G401 (cell line): ENCODE measurements around the gene TUBD1. TPM values are rescaled to one million over a fixed set of nuclear protein-coding genes. Genes with fewer than 3 reads are reported as not detected.
A peak's percentile ranks its signal among the peaks of the same experiment; 100 is the strongest.
"Not testable (repeated sequence)": the region's sequence is repeated elsewhere in the genome, so short reads cannot be mapped to it uniquely, and the experiment has no call there.

Experiments used
- DNase-seq: peaks from one replicate; pipeline ENCODE4 v3.0.0-alpha.2; 2015; ENCODE audit warnings: low spot score
- in situ Hi-C: cut with HindIII; loops from 2 replicates; pipeline ENCODE4 v1.10.0; 2016; ENCODE audit warnings: low sequenced_read_pairs, mixed read lengths
- total RNA-seq: library from RNA; depleted of rRNA; stranded (reverse); fragments of >200 nt; shearing (Covaris generic); gene quantifications from 2 replicates; pipeline ENCODE4 v1.2.3, GENCODE V29; 2014; rRNA removed

The TUBD1 gene
- total RNA-seq, 1 experiment from 2014 or later, result 16.7 TPM

GRCh38 chr17:59829217-59830006 is 63.3 kb downstream of the TUBD1 start:
- peak; percentile 74 for DNase-seq
- in situ Hi-C loops, result no loop called here

GRCh38 chr17:59828819-59829216 is 63.9 kb downstream of the TUBD1 start:
- in situ Hi-C loops, result not testable (repeated sequence)

GRCh38 chr17:59828478-59828760 is 64.3 kb downstream of the TUBD1 start:
- in situ Hi-C loops, result no loop called here
- DNase-seq, result no peak

More at GRCh38 chr17:59828819-59829216, 63.9 kb downstream of the TUBD1 start:
- DNase-seq, result not testable (repeated sequence)

GRCh38 chr17:59827721-59828477 is 64.8 kb downstream of the TUBD1 start:
- no peak for DNase-seq
- in situ Hi-C loops, result no loop called here

- DNase-seq, result no peak
- in situ Hi-C loops, result no loop called here
These were observed 65.9 kb downstream of the TUBD1 start for GRCh38 chr17:59826706-59827453.

- DNase-seq, result no peak
- in situ Hi-C loops, result no loop called here
These were observed 67.0 kb downstream of the TUBD1 start for GRCh38 chr17:59825533-59826322.

- in situ Hi-C loops, result no loop called here
- no peak for DNase-seq
These were observed 76.8 kb downstream of the TUBD1 start for GRCh38 chr17:59815965-59816364.

- in situ Hi-C loops, result no loop called here
- no peak for DNase-seq
These were observed 78.1 kb downstream of the TUBD1 start for GRCh38 chr17:59814685-59815084.

- DNase-seq, result no peak
- in situ Hi-C loops, result no loop called here
These were observed 78.5 kb downstream of the TUBD1 start for GRCh38 chr17:59814276-59814675.

GRCh38 chr17:59812139-59812538 is 80.6 kb downstream of the TUBD1 start:
- in situ Hi-C loops, result no loop called here
- DNase-seq, result no peak

- in situ Hi-C loops, result no loop called here
- no peak for DNase-seq
These were observed 81.5 kb downstream of the TUBD1 start for GRCh38 chr17:59811209-59811608.

- no peak for DNase-seq
- in situ Hi-C loops, result no loop called here
These were observed 81.9 kb downstream of the TUBD1 start for GRCh38 chr17:59810894-59811153.

Other genes with a start within 250 kb of the TUBD1 start
- gene PTRH2, start 185.5 kb downstream of the TUBD1 start, total RNA-seq, result 34.9 and 46.3 TPM in 2 replicates
- gene VMP1, start 185.3 kb downstream of the TUBD1 start, total RNA-seq, result 195 and 306 TPM in 2 replicates
- 16.6 and 23.0 TPM in 2 replicates for gene RPS6KB1, start 178 bp upstream of the TUBD1 start, total RNA-seq
- gene RNFT1, start 71.8 kb upstream of the TUBD1 start, total RNA-seq, result 9.4 and 19.4 TPM in 2 replicates
- gene HEATR6, start 186.0 kb upstream of the TUBD1 start, total RNA-seq, result 22.8 and 27.8 TPM in 2 replicates